Measurements from ENCODE around the gene STXBP1. TPM values are rescaled to one million over a fixed set of nuclear protein-coding genes. Genes with fewer than 3 reads are reported as not detected.

Gene STXBP1
- total RNA-seq, 1 donor from 2014 or later = 23.4 TPM

- Mint-ChIP-seq H3K27me3 (no peaks in the 10 kb centered on the region), H3K4me3 (ENCODE audit: low read depth) (no peak overlapping the region), H3K4me1 (ENCODE audit: low read depth) (peaks cover 10% of the 10 kb centered on the region), H3K36me3 (ENCODE audit: insufficient read depth) (peaks cover 1% of the 10 kb centered on the region), H3K9me3 (ENCODE audit: low read depth) (no peaks in the 10 kb centered on the region), H3K27ac (no peak overlapping the region)
- TF ChIP-seq CTCF (IDR thresholded peaks at IDR 0.05; ENCODE audit: unreplicated experiment) = no peak
- no peak for DNase-seq (ENCODE audit: low spot score, unreplicated experiment)
Measured at GRCh38 chr9:127664324-127664677, 52.2 kb downstream of the STXBP1 start.

- DNase-seq (ENCODE audit: low spot score, unreplicated experiment) = no peak
- Mint-ChIP-seq H3K27me3 (no peaks in the 10 kb centered on the region), H3K27ac (no peak overlapping the region), H3K36me3 (ENCODE audit: insufficient read depth) (peaks cover 1% of the 10 kb centered on the region), H3K4me3 (ENCODE audit: low read depth) (no peak overlapping the region), H3K4me1 (ENCODE audit: low read depth) (peaks cover 10% of the 10 kb centered on the region), H3K9me3 (ENCODE audit: low read depth) (no peaks in the 10 kb centered on the region)
- TF ChIP-seq CTCF (IDR thresholded peaks at IDR 0.05; ENCODE audit: unreplicated experiment) = no peak
Measured at GRCh38 chr9:127664678-127665507, 52.8 kb downstream of the STXBP1 start.

GRCh38 chr9:127667127-127667844, 55.2 kb downstream of the STXBP1 start:
- no peak for DNase-seq (ENCODE audit: low spot score, unreplicated experiment)
- Mint-ChIP-seq H3K4me1 (ENCODE audit: low read depth) (peaks cover 3% of the 10 kb centered on the region), H3K36me3 (ENCODE audit: insufficient read depth) (peaks cover 6% of the 10 kb centered on the region), H3K9me3 (ENCODE audit: low read depth) (no peaks in the 10 kb centered on the region), H3K4me3 (ENCODE audit: low read depth) (no peak overlapping the region), H3K27ac (no peak overlapping the region), H3K27me3 (no peaks in the 10 kb centered on the region)
- no peak for TF ChIP-seq CTCF (IDR thresholded peaks at IDR 0.05; ENCODE audit: unreplicated experiment)

GRCh38 chr9:127667906-127668305, 55.8 kb downstream of the STXBP1 start:
- H3K27me3 Mint-ChIP-seq = no peaks in the 10 kb centered on the region
- no peak overlapping the region for H3K4me3 Mint-ChIP-seq (ENCODE audit: low read depth)
- H3K4me1 Mint-ChIP-seq (ENCODE audit: low read depth) = peaks cover 2% of the 10 kb centered on the region
- no peak overlapping the region for H3K27ac Mint-ChIP-seq
- H3K36me3 Mint-ChIP-seq (ENCODE audit: insufficient read depth) = peaks cover 6% of the 10 kb centered on the region
- DNase-seq (ENCODE audit: low spot score, unreplicated experiment) = no peak
- TF ChIP-seq CTCF (IDR thresholded peaks at IDR 0.05; ENCODE audit: unreplicated experiment) = no peak
- H3K9me3 Mint-ChIP-seq (ENCODE audit: low read depth) = no peaks in the 10 kb centered on the region

GRCh38 chr9:127673234-127673633, 61.2 kb downstream of the STXBP1 start:
- DNase-seq (ENCODE audit: low spot score, unreplicated experiment) = no peak
- H3K27me3 Mint-ChIP-seq = no peaks in the 10 kb centered on the region
- no peak overlapping the region for H3K27ac Mint-ChIP-seq
- no peak overlapping the region for H3K4me3 Mint-ChIP-seq (ENCODE audit: low read depth)
- TF ChIP-seq CTCF (IDR thresholded peaks at IDR 0.05; ENCODE audit: unreplicated experiment) = no peak
- H3K4me1 Mint-ChIP-seq (ENCODE audit: low read depth) = no peaks in the 10 kb centered on the region
- peaks cover 5% of the 10 kb centered on the region for H3K36me3 Mint-ChIP-seq (ENCODE audit: insufficient read depth)
- H3K9me3 Mint-ChIP-seq (ENCODE audit: low read depth) = no peaks in the 10 kb centered on the region

Measured in progenitor cell of endocrine pancreas (in vitro differentiated cells).